DMS79 (cell line): Measurements from ENCODE around the gene CAPN15.

Source experiments
- DNase-seq: peaks from one replicate; lab custom pipeline; 2025; lab: John Stamatoyannopoulos, UW

CAPN15 gene

DNA sequence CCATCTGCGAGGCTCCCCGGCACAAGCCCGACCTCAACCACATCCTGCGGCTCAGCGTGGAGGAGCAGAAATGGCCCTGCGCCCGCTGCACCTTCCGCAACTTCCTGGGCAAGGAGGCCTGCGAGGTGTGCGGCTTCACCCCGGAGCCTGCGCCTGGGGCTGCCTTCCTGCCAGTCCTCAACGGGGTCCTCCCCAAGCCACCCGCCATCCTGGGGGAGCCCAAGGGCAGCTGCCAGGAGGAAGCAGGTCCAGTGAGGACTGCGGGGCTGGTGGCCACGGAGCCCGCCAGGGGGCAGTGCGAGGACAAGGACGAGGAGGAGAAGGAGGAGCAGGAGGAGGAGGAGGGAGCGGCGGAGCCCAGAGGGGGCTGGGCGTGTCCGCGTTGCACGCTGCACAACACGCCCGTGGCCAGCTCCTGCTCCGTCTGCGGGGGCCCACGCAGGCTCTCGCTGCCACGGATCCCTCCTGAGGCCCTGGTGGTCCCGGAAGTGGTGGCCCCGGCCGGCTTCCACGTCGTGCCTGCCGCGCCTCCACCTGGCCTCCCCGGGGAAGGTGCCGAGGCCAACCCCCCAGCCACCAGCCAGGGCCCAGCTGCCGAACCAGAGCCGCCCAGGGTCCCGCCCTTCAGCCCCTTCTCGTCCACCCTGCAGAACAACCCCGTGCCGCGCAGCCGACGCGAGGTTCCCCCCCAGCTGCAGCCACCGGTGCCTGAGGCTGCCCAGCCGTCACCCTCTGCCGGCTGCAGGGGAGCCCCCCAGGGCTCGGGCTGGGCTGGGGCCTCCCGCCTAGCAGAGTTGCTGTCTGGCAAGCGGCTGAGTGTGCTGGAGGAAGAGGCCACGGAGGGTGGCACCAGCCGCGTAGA lies 19.6 kb downstream of the CAPN15 start:
- DNase-seq = no peak

DNA sequence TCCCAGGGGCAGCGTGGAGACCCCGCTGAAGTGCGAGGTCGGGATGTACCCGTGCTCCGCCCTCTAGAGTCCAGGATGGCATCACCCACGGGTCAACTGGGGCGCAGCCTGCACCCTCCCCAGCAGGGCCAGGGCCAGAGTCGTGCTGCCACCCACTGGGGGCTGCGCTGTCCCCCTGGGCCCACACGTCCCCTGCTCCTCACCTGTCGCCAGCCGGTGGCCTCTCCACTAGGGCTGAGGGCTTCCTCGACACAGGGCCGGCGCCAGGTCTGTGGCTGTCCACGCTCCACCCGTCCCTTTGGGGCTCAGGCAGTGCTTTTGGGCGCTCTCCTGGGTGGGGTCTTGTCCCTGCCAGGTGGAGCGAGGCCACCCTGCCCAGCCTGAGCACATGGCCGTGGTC lies 21.1 kb downstream of the CAPN15 start:
- no peak for DNase-seq

GRCh38 chr16:549544-550263 lies 22.2 kb downstream of the CAPN15 start:
- DNase-seq = no peak

- DNase-seq = no peak
Observed at GRCh38 chr16:551210-551609, 23.7 kb downstream of the CAPN15 start.

DNA sequence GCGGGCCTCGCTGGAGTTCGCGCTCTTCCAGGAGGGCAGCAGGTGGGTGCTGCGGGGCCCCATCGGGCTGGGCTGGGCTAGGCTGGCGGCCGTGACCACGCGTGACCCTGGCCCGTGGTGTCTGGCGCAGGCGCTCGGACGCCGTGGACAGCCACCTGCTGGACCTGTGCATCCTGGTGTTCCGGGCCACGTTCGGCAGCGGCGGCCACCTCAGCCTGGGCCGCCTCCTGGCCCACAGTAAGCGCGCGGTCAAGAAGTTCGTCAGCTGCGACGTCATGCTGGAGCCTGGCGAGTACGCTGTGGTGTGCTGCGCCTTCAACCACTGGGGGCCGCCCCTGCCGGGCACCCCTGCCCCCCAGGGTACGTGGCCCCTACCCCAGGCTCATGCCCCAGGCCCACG lies 24.7 kb downstream of the CAPN15 start:
- no peak for DNase-seq

GRCh38 chr16:553601-554296 lies 26.2 kb downstream of the CAPN15 start:
- DNase-seq = no peak

- DNase-seq = no peak
Observed at GRCh38 chr16:554297-554621, 26.7 kb downstream of the CAPN15 start.

GRCh38 chr16:554640-555365 lies 27.3 kb downstream of the CAPN15 start:
- DNase-seq = no peak

GRCh38 chr16:555528-556473 lies 28.3 kb downstream of the CAPN15 start:
- DNase-seq = no peak

GRCh38 chr16:556474-557173 lies 29.1 kb downstream of the CAPN15 start:
- no peak for DNase-seq

- DNase-seq = no peak
Observed at GRCh38 chr16:557463-558297, 30.2 kb downstream of the CAPN15 start.

GRCh38 chr16:558298-559020 lies 30.9 kb downstream of the CAPN15 start:
- DNase-seq = no peak

DNA sequence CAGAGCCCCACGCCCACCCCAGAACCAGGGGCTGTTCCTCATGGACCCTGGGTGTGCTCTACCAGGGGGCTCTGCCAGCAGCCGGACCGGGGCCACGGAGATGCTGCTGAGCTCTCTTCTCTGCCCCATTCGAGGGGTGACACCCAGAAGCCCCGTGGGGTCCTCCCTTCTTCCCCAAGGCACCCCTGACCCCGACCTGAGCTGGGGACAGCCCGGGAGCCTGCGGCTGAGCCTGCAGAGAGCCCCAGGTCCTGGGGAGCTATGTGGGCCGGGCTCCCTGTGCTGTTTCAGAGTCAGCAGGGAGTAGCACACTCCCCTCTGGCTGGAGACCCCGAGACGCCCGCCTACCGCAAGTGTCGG lies 31.5 kb downstream of the CAPN15 start:
- DNase-seq = no peak

GRCh38 chr16:559411-560203 lies 32.1 kb downstream of the CAPN15 start:
- no peak for DNase-seq

GRCh38 chr16:560204-560700 lies 32.7 kb downstream of the CAPN15 start, which contains the start of gene PRR35:
PRR35 (plus strand) TSS chr16:560394; CDS start chr16:563295, 2,901 bp downstream.
- DNase-seq = no peak

DNA sequence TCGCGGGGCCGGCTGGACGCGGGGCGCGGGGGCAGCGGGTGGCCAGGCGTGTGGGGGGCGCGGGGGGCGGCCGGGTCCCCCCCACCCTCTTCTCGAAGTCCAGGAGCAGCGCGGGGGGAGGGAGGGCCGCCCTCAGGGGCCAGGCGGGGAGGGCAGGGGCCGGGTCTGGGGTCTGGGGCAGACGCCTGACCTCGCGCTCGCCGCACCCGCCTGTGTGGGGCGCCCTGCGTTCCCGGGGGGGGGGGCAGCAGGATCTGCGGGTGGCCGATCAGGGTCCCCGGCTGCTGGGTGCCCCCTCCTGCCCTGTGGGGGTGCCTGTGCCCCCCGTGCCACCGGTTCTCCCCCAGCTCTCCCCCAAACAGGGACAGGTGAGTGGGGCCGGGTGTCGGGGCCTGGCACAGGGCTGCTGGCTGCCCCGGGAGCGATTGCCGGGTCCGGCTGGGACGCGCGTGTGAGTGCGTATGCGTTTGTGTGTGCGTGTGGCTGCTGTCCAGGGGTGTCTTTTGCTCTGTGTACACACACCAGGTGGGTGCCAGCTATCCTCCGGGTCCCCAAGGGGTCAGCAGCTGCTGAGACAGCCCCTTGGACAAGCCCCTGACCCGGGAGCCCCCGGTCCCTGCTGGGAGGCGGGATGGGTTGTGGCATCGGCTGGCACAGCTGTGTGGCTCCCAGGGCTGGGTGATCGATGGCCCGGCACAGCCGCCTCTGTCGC lies 33.3 kb downstream of the CAPN15 start:
- DNase-seq = no peak

DNA sequence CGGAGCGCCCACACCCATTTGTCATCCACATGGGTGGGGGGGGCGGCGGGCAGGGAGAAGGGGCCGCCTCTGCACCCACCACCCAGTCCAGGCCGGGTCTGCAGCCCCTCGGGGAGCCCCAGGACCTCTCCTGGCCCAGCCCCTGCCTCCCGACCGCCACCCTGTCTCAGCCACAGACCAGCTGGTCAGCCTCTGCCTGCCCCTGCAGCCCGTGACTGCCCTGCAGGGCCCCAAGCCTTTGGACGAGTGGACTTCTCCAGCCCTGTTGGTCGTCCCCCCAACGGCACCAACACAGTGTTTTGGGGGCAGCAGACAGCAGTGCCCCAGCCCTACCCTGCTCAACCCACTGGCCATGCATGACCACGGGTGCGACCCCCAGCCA lies 33.9 kb downstream of the CAPN15 start:
- no peak for DNase-seq
